CD4-positive, alpha-beta T cell treated with Interleukin-6 for 4 hours (primary cell): ENCODE data around the gene IQSEC3.
A peak's percentile ranks its signal among the peaks of the same experiment; 100 is the strongest.
"Not testable (repeated sequence)": the region's sequence is repeated elsewhere in the genome, so short reads cannot be mapped to it uniquely, and the experiment has no call there.

ENCODE experiments used
- DNase-seq: peaks from one replicate; pipeline ENCODE4 v3.0.0-alpha.2; 2020; ENCODE audit warnings: mixed read lengths

IQSEC3 gene

GRCh38 chr12:184811-185575, 118.4 kb downstream of the IQSEC3 start:
- DNase-seq, result no peak

DNA sequence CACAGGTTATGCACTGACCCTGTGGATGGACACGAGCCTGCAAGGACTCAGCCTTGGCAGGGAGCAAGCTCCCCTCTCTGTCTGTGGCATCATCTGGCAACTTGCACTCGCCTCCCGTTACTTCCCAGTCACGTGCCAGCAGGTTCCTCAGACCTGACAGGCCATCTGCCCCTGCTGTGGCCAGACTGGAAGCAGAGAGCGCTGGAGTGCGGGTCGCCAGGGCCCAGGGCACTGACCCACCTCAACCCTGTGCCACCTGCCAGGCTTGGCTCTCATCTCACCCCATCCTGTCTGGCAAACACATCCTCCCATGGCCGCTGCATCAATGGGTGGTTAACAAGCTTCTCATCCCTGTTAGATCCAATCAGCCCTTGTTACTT, 119.0 kb downstream of the IQSEC3 start:
- DNase-seq, result no peak

DNA sequence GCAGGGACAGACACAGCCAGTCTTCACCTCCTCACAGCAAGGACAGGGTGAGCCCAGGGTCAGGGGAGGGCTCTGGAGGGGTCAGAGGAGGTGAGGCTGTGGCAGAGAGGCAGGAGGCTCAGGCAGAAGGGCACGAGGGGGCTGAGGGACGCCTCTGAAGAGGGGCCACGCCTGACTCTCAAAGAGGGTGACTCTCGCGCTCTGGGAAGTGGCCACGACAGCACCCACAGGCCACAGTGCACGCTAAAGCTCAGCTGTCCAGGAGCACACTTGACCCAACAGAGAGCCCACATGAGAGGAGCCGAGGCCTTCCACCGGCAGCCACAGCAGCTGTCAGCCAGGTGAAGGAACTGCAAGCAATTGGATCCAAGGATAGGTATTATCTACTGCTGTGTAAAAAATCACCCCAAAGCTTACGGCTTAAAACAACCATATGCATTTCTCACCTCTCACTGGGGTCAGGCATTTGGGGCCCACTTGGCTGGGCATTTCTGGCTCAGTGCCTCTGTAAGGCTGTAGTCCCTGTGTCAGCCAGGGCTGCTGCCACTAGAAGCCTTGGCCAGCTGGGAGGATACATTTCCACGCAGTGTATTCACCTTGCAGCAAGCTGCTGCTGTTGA, 119.5 kb downstream of the IQSEC3 start:
- no peak for DNase-seq

- not testable (repeated sequence) for DNase-seq
Observed at GRCh38 chr12:187986-188909, 121.7 kb downstream of the IQSEC3 start.

GRCh38 chr12:188910-189621, 122.5 kb downstream of the IQSEC3 start:
- DNase-seq, result peak; percentile 27

GRCh38 chr12:189622-189962, 123.0 kb downstream of the IQSEC3 start:
- DNase-seq, result no peak

GRCh38 chr12:190881-191280, 124.3 kb downstream of the IQSEC3 start:
- no peak for DNase-seq

DNA sequence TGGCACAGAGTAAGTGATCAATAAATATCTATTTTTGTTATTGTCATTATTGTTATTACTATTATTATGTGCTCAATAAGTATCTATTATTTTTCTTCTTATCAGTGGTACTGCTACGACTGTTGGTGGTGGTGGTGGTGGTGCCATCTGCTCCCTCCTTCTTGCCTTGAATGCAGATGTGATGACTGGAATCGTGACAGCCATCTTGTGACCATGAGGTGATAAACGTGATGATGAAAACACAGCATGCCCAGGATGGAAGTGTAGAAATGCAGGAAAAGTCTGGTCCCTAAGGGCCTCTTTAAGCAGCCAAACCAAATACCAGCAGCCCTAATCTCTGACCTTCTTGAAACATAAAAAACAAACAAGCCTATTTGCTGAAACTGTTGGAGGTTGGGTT, 125.0 kb downstream of the IQSEC3 start:
- no peak for DNase-seq

- no peak for DNase-seq
Observed at GRCh38 chr12:193261-193660, 126.7 kb downstream of the IQSEC3 start.

GRCh38 chr12:194276-194675, 127.7 kb downstream of the IQSEC3 start:
- no peak for DNase-seq

DNA sequence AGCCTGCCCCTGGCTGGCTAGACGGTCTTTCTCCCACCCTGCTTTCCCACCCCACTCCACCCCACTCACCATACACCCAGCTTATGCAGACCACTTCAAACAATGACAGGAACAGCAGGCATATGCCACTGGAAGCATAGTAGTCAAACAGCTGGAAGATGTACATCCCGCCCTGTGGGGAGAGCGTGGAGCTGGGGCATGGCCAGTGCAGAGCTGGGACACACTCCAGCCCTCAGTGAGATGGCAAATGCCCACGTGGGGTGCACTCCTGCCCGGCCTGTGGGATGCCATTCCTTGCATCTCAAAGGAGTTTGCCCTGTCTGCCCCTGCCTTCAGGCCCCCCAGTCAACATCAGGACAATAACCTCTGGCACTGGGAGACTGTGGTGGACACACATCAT, 128.6 kb downstream of the IQSEC3 start:
- no peak for DNase-seq

DNA sequence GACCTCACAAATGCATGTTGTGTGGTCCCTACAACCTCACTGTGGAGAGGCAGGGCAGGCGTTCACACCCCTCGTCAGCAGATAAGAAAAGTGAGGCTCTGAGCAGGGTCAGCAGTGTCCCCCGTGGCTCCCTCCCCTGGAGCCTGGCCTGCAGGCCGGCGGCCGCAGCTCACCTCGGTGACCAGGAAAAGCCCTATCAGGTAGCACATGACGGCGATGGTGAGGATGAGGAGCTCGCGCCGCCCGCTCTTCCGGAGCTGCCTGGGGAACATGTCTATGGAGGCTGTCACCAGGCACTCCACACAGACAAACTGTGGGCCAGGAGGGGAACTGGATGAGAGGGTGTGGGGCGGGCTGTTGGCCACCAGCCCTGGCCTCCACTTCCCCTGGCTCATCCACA, 129.4 kb downstream of the IQSEC3 start:
- no peak for DNase-seq

DNA sequence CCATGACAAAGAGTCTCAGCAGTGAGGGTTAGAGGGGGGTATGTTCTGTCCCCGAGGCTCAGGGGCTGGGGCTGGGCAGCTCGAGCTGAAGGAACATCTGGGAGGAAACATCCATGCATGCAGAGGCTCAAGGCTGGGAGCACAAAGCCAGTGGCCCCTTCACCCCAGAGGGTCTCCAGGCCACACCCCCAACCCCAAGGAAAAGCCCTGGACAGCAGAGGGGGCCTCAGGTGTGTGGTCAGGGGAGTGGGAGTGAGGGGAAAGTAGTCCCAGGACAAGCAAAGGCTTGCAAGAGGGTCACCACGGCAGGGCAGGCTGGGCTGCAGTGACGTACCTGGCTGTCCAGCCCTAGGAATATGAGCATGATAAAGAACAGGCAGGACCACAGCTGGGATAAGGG, 129.9 kb downstream of the IQSEC3 start:
- no peak for DNase-seq

DNA sequence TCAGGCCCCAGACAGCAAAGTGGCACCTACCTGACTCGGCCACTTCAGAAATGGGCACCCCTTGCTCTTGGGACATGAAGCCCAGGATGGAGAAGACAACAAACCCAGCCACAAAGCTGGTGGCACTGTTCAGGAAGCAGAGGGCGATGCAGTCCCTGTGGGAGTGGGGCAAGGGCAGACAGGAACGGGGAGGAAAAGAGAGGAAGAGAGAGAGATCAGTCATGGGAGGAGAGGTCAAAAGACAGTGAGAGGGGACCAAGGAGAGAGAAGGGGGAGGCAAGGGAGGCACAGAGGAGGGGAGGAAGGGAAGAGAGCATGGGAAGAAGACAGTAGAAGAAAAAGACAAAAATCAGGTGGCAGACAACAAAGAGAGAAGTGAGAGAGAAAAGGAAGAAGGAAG, 130.8 kb downstream of the IQSEC3 start:
- DNase-seq, result no peak

DNA sequence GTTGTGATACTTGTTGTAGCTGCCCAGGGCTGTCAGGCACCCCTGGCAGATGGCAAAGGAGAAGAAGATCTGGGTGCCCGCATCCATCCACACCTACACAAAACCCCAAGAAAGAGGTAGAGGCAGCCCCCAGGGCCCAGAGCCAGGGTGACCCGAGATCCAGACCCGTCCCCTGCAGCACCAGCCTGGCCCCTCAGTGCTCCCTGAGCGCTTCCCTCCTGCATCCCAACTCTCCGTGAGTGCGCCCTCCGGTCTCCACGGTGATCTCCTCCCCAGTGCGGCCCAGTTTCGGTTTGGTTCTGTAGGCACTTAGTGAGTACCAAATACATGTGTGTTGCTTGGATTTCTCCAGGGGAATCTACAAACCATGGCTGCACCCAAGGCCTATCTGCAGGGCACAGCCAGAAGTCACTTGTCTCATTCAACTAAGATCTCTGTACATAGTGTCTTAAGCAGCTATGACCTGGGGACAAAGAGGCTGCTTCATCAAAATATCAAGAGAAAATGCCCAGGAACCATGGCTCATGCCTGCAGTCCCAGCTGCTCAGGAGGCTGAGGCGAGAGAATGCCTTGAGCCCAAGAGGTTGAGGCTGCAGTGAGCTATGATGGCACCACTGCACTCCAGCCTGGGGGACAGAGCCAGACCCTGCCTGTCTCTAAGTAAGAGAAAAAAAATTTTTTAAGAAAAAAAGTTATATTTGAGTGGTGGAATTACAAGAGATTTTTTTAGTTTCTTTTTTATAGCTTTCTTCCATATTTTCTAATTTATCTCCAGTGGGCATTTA, 131.5 kb downstream of the IQSEC3 start:
- no peak for DNase-seq

GRCh38 chr12:198705-199104, 132.1 kb downstream of the IQSEC3 start:
- no peak for DNase-seq

- no peak for DNase-seq
Observed at GRCh38 chr12:201361-201760, 134.8 kb downstream of the IQSEC3 start.

- DNase-seq, result no peak
Observed at GRCh38 chr12:202081-202731, 135.6 kb downstream of the IQSEC3 start.

DNA sequence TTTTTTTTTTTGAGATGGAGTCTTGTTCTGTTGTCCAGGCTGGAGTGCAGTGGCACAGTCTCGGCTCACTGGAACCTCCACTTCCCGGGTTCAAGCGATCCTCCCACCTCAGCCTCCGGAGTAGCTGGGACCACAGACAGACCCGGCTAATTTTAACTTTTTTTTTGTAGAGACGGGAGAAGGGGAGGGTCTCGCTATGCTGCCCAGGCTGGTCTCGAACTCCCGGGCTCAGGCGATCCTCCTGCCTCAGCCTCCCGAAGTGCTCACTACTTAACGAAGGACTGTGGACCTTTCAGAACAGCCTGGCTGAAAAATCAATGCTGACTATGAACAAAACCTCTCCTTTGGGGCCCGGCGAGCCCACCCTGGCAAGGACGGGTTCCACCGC, 136.5 kb downstream of the IQSEC3 start:
- DNase-seq, result no peak

- no peak for DNase-seq
Observed at GRCh38 chr12:203462-204260, 137.1 kb downstream of the IQSEC3 start.

GRCh38 chr12:204261-204678, 137.7 kb downstream of the IQSEC3 start:
- DNase-seq, result no peak
